ENCODE data around the gene C22orf39.

The C22orf39 gene

GRCh38 chr22:19470010-19470409 lies 22.5 kb upstream of the C22orf39 start:
- CTCF ChIA-PET = interaction anchor here (1.3 kb wide), 1 partner anchor 9 kb away, joined by 3 read pairs; the partner anchor contains the start of genes CDC45 and UFD1
- DNase-seq (ENCODE audit: extremely low spot score) = no peak
- POLR2A ChIA-PET = no interaction called here
- TF ChIP-seq, protein P1, sequence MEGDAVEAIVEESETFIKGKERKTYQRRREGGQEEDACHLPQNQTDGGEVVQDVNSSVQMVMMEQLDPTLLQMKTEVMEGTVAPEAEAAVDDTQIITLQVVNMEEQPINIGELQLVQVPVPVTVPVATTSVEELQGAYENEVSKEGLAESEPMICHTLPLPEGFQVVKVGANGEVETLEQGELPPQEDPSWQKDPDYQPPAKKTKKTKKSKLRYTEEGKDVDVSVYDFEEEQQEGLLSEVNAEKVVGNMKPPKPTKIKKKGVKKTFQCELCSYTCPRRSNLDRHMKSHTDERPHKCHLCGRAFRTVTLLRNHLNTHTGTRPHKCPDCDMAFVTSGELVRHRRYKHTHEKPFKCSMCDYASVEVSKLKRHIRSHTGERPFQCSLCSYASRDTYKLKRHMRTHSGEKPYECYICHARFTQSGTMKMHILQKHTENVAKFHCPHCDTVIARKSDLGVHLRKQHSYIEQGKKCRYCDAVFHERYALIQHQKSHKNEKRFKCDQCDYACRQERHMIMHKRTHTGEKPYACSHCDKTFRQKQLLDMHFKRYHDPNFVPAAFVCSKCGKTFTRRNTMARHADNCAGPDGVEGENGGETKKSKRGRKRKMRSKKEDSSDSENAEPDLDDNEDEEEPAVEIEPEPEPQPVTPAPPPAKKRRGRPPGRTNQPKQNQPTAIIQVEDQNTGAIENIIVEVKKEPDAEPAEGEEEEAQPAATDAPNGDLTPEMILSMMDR (IDR thresholded peaks at IDR 0.05; ENCODE audit: control extremely low read depth, extremely low read depth, low read depth, missing control alignments) = no peak

GRCh38 chr22:19469421-19469820 lies 21.9 kb upstream of the C22orf39 start:
- TF ChIP-seq, protein P1 (IDR thresholded peaks at IDR 0.05; ENCODE audit: control extremely low read depth, extremely low read depth, low read depth, missing control alignments) = no peak
- no peak for DNase-seq (ENCODE audit: extremely low spot score)
- POLR2A ChIA-PET = no interaction called here
- CTCF ChIA-PET = interaction anchor here (1.4 kb wide), 1 partner anchor 290 kb away, joined by 4 read pairs; no protein-coding TSS in a partner anchor

- POLR2A ChIA-PET = no interaction called here
- TF ChIP-seq, protein P1 (IDR thresholded peaks at IDR 0.05; ENCODE audit: control extremely low read depth, extremely low read depth, low read depth, missing control alignments) = no peak
- DNase-seq (ENCODE audit: extremely low spot score) = no peak
- CTCF ChIA-PET = interaction anchor here (1.3 kb wide), 1 partner anchor 10 kb away, joined by 3 read pairs; no protein-coding TSS in a partner anchor
Measured at GRCh38 chr22:19467912-19468311, 20.4 kb upstream of the C22orf39 start.

DNA sequence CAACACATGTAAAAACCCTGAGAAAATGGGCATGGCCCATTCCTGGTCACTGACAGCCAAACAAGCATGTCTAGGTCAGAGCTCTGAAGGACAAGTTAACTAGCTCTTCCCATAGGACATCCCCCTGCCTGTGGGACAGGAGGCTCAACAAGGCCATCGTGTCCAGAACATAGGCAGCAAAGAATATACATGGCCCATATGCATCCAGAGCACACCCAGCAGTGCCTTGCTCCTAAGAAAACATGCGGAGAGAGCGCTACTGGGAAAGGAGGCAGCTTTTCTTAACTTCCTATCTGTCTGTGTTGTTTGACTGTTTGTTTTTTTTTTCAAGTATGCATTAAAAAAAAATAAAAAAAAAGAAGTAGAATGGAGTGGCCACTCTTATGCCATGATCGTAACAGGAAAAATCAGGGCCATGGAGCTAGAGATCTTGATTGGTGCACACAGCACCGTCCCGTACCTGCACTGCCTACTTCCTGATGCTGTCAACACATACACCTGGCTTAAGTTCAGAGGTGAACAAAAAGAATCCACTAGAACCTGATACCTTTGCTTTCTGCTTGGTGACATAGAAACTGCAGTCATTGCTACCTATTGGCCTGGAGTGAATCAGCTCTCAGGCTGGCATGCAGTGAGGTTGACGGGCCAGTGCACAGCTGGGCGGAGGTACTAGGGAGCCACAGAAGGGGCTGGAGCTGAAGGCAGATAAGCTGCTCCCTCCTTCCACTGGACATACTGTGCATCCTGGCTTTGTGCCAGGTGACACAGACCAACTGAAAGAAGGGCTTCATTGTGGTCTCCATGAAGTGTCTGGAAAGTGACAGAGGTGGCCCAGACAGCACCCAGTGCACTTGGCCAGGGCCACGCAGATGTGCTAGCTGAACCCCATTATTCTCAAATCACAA lies 19.6 kb upstream of the C22orf39 start:
- no peak for DNase-seq (ENCODE audit: extremely low spot score)
- POLR2A ChIA-PET = interaction anchor here (0.6 to 0.9 kb wide), 2 partner anchors 16 to 261 kb away, joined by 3 to 7 read pairs; no protein-coding TSS in a partner anchor
- TF ChIP-seq, protein P1 (IDR thresholded peaks at IDR 0.05; ENCODE audit: control extremely low read depth, extremely low read depth, low read depth, missing control alignments) = no peak
- CTCF ChIA-PET = interaction anchor here (1.1 to 1.6 kb wide), 2 partner anchors 10 to 163 kb away, joined by 3 to 7 read pairs; no protein-coding TSS in a partner anchor

GRCh38 chr22:19466126-19466716 lies 18.7 kb upstream of the C22orf39 start:
- no peak for DNase-seq (ENCODE audit: extremely low spot score)
- ChIA-PET POLR2A (interaction anchor here (0.6 kb wide), 1 partner anchor 260 kb away, joined by 7 read pairs; no protein-coding TSS in a partner anchor), CTCF (interaction anchor here (1.1 to 1.6 kb wide), 5 partner anchors 11 to 164 kb away, joined by 3 to 7 read pairs (median 4); partner anchors contain the start of gene C22orf39)
- TF ChIP-seq, protein P1 (IDR thresholded peaks at IDR 0.05; ENCODE audit: control extremely low read depth, extremely low read depth, low read depth, missing control alignments) = no peak

DNA sequence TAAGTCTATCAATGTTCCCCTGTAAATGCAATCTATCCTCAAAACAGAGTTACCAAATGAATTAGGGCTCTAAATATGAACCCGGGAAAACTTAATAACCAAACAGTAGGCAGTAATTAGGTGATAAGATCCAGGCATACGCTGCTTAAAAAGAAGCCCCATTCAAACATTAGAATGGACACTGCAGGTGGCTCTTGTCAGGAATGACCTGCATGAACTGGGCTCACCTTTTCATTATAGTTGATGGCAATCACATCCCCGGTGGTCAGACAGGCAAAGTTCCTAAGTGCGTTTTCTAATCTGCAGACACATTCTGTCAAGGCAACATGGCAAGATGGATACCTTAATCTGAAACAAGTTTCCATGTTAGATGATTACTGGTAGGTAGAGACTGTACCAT lies 17.5 kb upstream of the C22orf39 start:
- no peak for DNase-seq (ENCODE audit: extremely low spot score)
- TF ChIP-seq, protein P1 (IDR thresholded peaks at IDR 0.05; ENCODE audit: control extremely low read depth, extremely low read depth, low read depth, missing control alignments) = no peak
- ChIA-PET CTCF (interaction anchor here (0.8 to 3.8 kb wide), 7 partner anchors 8 to 167 kb away, joined by 3 to 15 read pairs (median 5); partner anchors contain the start of gene C22orf39), POLR2A (no interaction called here)
